ENCODE data around the gene ALOX12.

GRCh38 chr17:7029659-7030058, 33.8 kb downstream of the ALOX12 start:
- TF ChIP-seq CTCF (optimal IDR thresholded peaks at IDR 0.05 in 1 of 3, IDR thresholded peaks at IDR 0.05 in 1 of 3, conservative IDR thresholded peaks at IDR 0.05 in 1 of 3; ENCODE audit: extremely low read depth in 1 of 3, insufficient read depth in 2 of 3, low read length in 3 of 3) (no peak), EZH2 (IDR thresholded peaks at IDR 0.05; ENCODE audit: low read length) (no peak)

All from keratinocyte (primary cell).